SK-N-SH treated with all-trans-retinoic acid at 6 μM for 48 hours (cell line): ENCODE measurements around the gene ANKRD28.

Source experiments
- ATAC-seq: fragments of 200-7000 bp; cut with Tn5 transposase; 3 replicates; pipeline ENCODE4 v1.9.1; 2020; ENCODE audit warnings: mild to moderate bottlenecking, moderate library complexity
- ARNTL ChIP-seq: fragments of 450-650 bp; formaldehyde crosslinking; IDR thresholded peaks from 2 replicates; pipeline ENCODE4 v1.5.0; 2020; ENCODE audit warnings: low read depth, mild to moderate bottlenecking, moderate library complexity, borderline replicate concordance
- BACH2 ChIP-seq: fragments of 250-450 bp; sonication (Bioruptor Pico); IDR thresholded peaks from 2 replicates; pipeline ENCODE4 v1.9.0; 2021; ENCODE audit warnings: mild to moderate bottlenecking, borderline replicate concordance
- CREB5 ChIP-seq: fragments of 250-450 bp; sonication (Bioruptor Pico); IDR thresholded peaks from 2 replicates; pipeline ENCODE4 v1.5.1; 2020; ENCODE audit warnings: low read depth, mild to moderate bottlenecking, moderate library complexity
- CSDC2 ChIP-seq: fragments of 250-450 bp; sonication (Bioruptor Pico); IDR thresholded peaks from 2 replicates; pipeline ENCODE4 v1.5.0; 2020; ENCODE audit warnings: mild to moderate bottlenecking, moderate library complexity
- CSRNP3 ChIP-seq: fragments of 250-450 bp; sonication (Bioruptor Pico); IDR thresholded peaks from 2 replicates; pipeline ENCODE4 v1.5.1; 2021; ENCODE audit warnings: mild to moderate bottlenecking, moderate library complexity
- ESRRG ChIP-seq: fragments of 250-450 bp; sonication (Bioruptor Pico); IDR thresholded peaks from 2 replicates; pipeline ENCODE4 v1.6.1; 2021; ENCODE audit warnings: mild to moderate bottlenecking
- GLIS3 ChIP-seq: fragments of 250-450 bp; sonication (Bioruptor Pico); IDR thresholded peaks from 2 replicates; pipeline ENCODE4 v1.5.0; 2020; ENCODE audit warnings: mild to moderate bottlenecking, moderate library complexity
- ISL1 ChIP-seq: fragments of 250-450 bp; sonication (Bioruptor Pico); IDR thresholded peaks from 2 replicates; pipeline ENCODE4 v2.1.2; 2022; ENCODE audit warnings: mild to moderate bottlenecking, moderate library complexity
- PATZ1 ChIP-seq: fragments of 250-450 bp; sonication (Bioruptor Pico); IDR thresholded peaks from 2 replicates; pipeline ENCODE4 v1.8.0; 2020; ENCODE audit warnings: mild to moderate bottlenecking, moderate library complexity, borderline replicate concordance
- POU6F1 ChIP-seq: fragments of 250-450 bp; sonication (Bioruptor Pico); IDR thresholded peaks from 2 replicates; pipeline ENCODE4 v1.8.0; 2021; ENCODE audit warnings: low read depth, mild to moderate bottlenecking, moderate library complexity, borderline replicate concordance
- PPARA ChIP-seq: fragments of 250-450 bp; sonication (Bioruptor Pico); IDR thresholded peaks from 2 replicates; pipeline ENCODE4 v1.5.0; 2020; ENCODE audit warnings: mild to moderate bottlenecking, borderline replicate concordance
- RARB ChIP-seq: fragments of 250-450 bp; sonication (Bioruptor Pico); IDR thresholded peaks from 2 replicates; pipeline ENCODE4 v1.8.0; 2021; ENCODE audit warnings: mild to moderate bottlenecking, moderate library complexity
- SNAI2 ChIP-seq: fragments of 250-450 bp; sonication (Bioruptor Pico); IDR thresholded peaks from 2 replicates; pipeline ENCODE4 v1.5.0; 2020; ENCODE audit warnings: mild to moderate bottlenecking, moderate library complexity
- TCF4 ChIP-seq: fragments of 250-450 bp; sonication (Bioruptor Pico); IDR thresholded peaks from 2 replicates; pipeline ENCODE4 v1.8.0; 2021; ENCODE audit warnings: mild to moderate bottlenecking, moderate library complexity, borderline replicate concordance
- TOX ChIP-seq: fragments of 250-450 bp; sonication (Bioruptor Pico); IDR thresholded peaks from 2 replicates; pipeline ENCODE4 v1.8.0; 2021; ENCODE audit warnings: mild to moderate bottlenecking, moderate library complexity, borderline replicate concordance
- TSHZ2 ChIP-seq: fragments of 250-450 bp; sonication (Bioruptor Pico); IDR thresholded peaks from 2 replicates; pipeline ENCODE4 v1.5.0; 2020; ENCODE audit warnings: mild to moderate bottlenecking, moderate library complexity
- ZC3H10 ChIP-seq: fragments of 250-450 bp; sonication (Bioruptor Pico); IDR thresholded peaks from 2 replicates; pipeline ENCODE4 v1.5.1; 2021; ENCODE audit warnings: mild to moderate bottlenecking, moderate library complexity
- ZFP30 ChIP-seq: fragments of 450-650 bp; formaldehyde crosslinking; IDR thresholded peaks from 2 replicates; pipeline ENCODE4 v1.5.0; 2022; ENCODE audit warnings: mild to moderate bottlenecking, moderate library complexity
- ZNF565 ChIP-seq: fragments of 450-650 bp; formaldehyde crosslinking; conservative IDR thresholded peaks from 2 replicates; pipeline ENCODE4 v1.5.0; 2020; ENCODE audit warnings: low read depth, mild to moderate bottlenecking, moderate library complexity

Gene ANKRD28

GRCh38 chr3:15768421-15769255 is 29.1 kb downstream of the ANKRD28 start:
- TF ChIP-seq CREB5: 0 out of 2 replicates have a peak, but pooled peaks have one; percentile 68
- TF ChIP-seq TSHZ2 (CRISPR knock-in tag): no peak
- TF ChIP-seq ISL1 (CRISPR knock-in tag): peak; percentile 84
- no peak for TF ChIP-seq ARNTL (CRISPR knock-in tag)
- 0 out of 2 replicates have a peak, but pooled peaks have one; percentile 13 for TF ChIP-seq ZC3H10 (CRISPR knock-in tag)
- TF ChIP-seq POU6F1 (CRISPR knock-in tag): 0 out of 2 replicates have a peak, but pooled peaks have one; percentile 39
- peak; percentile 92 for ATAC-seq

GRCh38 chr3:15766406-15766805 is 31.4 kb downstream of the ANKRD28 start:
- ATAC-seq: no peak
- TF ChIP-seq SNAI2 (no peak), POU6F1 (CRISPR knock-in tag) (no peak), ZNF565 (no peak), PPARA (CRISPR knock-in tag) (no peak)

GRCh38 chr3:15758295-15758694 is 39.5 kb downstream of the ANKRD28 start:
- TF ChIP-seq ISL1 (CRISPR knock-in tag) (no peak), ZC3H10 (CRISPR knock-in tag) (no peak), CSDC2 (no peak), ARNTL (CRISPR knock-in tag) (no peak), ZFP30 (CRISPR knock-in tag) (no peak), TCF4 (CRISPR knock-in tag) (no peak), BACH2 (CRISPR knock-in tag) (no peak), GLIS3 (CRISPR knock-in tag) (no peak), CSRNP3 (CRISPR knock-in tag) (no peak), ESRRG (no peak), RARB (no peak), SNAI2 (no peak), CREB5 (no peak), PATZ1 (no peak), TOX (no peak)
- TF ChIP-seq, all 23 proteins: peak for 0
- ATAC-seq: no peak; the same call in 2 of the 3 replicates
